Measurements from ENCODE around the gene ANHX.

ANHX gene

DNA sequence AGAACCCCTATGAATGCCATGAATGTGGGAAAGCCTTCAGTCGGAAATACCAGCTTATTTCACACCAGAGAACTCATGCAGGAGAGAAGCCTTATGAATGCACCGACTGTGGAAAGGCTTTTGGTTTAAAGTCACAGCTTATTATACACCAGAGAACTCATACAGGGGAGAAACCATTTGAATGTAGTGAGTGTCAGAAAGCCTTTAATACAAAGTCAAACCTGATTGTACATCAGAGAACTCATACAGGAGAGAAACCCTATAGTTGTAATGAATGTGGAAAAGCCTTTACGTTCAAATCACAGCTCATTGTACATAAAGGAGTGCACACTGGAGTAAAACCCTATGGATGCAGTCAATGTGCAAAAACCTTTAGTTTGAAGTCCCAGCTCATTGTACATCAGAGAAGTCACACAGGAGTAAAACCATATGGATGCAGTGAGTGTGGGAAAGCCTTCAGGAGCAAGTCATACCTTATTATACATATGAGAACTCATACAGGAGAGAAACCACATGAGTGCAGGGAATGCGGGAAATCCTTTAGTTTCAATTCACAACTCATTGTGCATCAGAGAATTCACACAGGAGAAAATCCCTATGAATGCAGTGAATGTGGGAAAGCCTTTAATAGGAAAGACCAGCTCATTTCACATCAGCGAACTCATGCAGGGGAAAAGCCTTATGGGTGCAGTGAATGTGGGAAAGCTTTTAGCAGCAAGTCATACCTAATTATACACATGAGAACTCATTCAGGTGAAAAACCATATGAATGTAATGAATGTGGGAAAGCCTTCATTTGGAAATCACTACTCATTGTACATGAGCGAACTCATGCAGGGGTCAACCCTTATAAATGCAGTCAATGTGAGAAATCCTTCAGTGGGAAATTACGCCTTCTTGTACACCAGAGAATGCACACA is 32.1 kb downstream of the ANHX start:
- DNase-seq (ENCODE audit: insufficient read length, low spot score) (no peak), FAIRE-seq (no peak)

DNA sequence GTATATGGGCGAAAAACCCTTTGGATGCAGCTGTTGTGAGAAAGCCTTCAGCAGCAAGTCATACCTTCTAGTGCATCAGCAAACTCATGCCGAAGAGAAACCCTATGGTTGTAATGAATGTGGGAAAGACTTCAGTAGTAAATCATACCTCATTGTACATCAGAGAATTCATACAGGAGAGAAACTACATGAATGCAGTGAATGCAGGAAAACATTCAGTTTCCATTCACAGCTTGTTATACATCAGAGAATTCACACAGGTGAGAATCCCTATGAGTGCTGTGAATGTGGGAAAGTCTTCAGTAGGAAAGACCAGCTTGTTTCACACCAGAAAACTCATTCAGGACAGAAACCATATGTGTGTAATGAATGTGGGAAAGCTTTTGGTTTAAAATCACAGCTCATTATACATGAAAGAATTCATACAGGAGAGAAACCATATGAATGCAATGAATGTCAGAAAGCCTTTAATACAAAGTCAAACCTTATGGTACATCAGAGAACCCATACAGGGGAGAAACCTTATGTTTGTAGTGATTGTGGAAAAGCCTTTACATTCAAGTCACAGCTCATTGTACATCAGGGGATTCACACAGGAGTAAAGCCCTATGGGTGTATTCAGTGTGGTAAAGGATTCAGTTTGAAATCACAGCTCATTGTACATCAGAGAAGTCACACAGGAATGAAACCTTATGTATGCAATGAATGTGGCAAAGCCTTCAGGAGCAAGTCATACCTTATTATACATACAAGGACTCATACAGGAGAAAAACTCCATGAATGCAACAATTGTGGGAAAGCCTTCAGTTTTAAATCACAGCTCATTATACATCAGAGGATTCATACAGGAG is 33.0 kb downstream of the ANHX start:
- FAIRE-seq = no peak
- DNase-seq (ENCODE audit: insufficient read length, low spot score) = no peak

DNA sequence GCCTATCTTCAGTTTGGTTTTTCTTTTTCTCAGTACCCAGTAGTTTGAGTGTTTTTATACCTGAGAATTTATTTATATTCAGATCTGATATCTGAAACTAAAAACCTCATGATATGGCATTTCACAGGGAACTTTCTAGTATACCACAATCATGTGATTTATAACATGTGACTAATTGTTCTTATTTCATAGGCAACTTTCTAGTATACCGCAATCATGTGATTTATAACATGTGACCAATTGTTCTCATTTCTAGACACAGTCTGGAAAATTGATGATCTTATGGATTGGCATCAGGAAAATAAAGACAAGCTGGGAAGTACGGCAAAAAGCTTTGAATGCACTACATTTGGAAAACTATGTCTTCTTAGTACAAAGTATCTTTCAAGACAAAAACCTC is 33.8 kb downstream of the ANHX start:
- DNase-seq (ENCODE audit: insufficient read length, low spot score) = no peak
- no peak for FAIRE-seq

DNA sequence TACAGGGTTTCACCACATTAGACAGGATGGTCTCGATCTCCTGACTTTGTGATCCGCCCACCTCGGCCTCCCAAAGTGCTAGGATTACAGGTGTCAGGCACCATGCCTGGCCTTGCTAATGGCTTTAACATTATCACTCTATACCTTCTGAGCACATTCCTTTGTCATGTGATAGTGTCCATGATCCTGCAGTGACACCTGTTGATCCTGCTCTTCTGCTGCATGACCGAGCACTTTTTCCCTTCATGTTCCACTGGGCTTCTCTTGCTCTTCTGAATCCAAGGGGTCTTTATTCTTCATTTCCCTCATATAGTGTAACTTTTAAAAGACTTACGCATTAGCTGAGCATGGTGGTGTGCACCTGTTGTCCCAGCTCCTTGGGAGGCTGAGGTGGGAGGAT is 42.8 kb downstream of the ANHX start:
- FAIRE-seq = no peak
- no peak for DNase-seq (ENCODE audit: insufficient read length, low spot score)

DNA sequence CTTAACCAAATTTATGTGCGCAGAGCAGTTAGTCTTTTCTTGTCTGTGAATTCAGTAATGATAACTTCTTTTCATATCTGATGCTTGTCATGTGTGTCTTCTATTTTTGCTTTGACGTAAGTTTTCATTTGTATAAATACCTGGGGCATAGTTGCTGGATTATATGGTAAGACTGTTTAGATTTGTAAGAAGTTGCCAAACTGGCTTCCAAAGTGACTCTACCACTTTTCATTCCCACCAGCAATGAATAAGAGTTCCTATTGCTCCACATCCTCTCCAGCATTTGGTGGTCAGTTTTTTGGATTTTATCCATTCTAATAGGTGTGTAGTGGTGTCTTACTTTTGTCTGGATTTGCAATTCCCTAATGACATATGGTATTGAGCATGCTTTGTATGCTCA is 45.5 kb downstream of the ANHX start:
- no peak for DNase-seq (ENCODE audit: insufficient read length, low spot score)
- no peak for FAIRE-seq

DNA sequence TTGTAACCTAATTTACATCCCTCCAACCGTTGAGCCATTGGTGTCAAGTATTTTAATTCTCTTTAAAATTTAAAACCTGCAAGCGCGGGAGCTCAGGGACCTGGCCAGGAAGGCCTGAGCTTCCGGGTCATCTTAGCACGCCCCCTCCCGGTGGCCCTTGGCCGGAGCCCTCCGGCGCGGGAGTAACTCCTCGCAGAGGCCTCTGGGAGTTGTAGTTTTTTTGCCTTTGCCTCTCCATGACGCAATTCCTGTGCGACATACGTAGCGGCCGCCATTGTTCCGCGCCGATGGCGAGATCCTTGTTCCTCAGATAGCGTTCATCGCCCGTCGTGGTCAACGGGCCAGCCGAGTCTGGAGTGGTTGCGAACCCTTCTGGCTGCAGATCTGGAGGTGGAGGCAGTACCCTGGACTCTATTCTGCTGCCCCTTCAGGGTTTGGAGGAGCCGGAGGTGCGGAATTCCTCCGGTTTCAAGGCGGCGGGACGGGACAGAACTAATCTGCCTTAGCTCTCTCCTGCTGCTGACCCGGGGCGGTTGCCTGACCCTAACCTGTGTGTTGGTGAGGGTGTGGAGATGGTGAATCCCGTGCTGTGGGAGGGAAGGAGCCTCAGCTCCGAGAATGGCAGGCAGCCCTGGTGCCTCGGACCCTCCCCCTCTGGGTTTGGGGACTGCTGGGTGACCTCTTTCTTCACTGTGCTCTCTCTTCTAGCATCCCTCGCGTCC is 54.3 kb downstream of the ANHX start, which contains the start of gene ZNF268:
ZNF268 (plus strand) TSS at position 258 of the 722 bp plus-strand sequence. CDS start 503 bp downstream, outside the sequence.
- DNase-seq (ENCODE audit: insufficient read length, low spot score) (peak; percentile 80), FAIRE-seq (peak; percentile 96)

DNA sequence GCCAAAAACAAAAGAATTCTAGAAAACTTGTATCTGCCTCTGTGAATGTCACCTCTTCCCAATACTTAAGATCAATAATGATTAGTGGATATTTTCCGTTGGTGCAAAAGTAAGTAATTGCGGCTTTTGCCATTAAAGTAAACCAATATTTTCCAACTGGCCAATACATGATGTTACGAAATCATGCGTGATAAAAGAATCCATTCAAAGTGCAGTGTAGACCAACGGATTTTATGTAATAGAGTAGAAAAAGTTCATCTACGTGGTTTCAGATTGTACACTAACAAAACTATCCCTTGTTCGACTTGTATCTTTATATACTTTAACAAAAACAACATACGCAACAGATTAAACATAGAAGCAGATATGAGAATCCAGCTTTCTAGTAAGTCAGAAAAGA is 55.0 kb downstream of the ANHX start:
- DNase-seq (ENCODE audit: insufficient read length, low spot score) = no peak
- no peak for FAIRE-seq

DNA sequence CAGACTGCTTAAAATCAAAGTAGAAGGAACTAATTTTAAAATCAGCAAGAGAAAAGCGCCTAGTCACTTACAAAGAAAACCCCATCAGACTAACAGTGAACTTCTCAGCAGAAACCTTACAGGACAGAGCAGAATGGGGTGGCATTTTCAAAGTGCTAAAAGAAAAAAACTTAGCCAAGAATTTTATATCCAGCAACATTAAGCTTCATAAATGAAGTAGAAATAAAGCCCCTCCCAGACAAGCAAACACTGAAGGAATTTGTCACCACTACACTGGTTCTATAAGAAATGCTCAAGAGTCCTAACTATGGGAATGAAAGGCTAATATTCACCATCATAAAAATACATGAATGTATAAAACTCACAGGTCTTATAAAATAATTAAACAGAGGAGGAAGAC is 60.8 kb downstream of the ANHX start:
- no peak for DNase-seq (ENCODE audit: insufficient read length, low spot score)
- FAIRE-seq = no peak

DNA sequence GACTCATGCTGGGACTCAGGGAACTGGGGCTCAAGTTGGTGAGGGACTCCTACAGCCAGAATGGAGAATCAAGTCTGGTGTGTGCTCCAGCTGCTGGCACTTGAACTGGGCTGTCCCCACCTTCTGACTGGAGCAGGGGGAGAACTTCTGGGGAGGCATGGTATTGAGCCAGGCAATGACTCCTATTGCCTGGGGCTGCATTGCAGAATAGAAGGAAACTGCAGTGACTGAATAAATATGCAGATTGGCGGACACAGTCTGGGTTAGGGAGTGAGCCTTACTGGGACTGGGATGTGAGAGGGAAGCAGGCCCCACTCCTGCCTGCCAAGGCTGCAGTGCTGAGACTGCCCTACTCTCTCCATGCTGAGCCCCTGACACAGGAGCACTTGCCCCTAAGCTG is 63.2 kb downstream of the ANHX start:
- DNase-seq (ENCODE audit: insufficient read length, low spot score) (no peak), FAIRE-seq (no peak)
